ENCODE measurements around the gene EEF1G.
"Not testable (repeated sequence)": the region's sequence is repeated elsewhere in the genome, so short reads cannot be mapped to it uniquely, and the experiment has no call there.

Gene EEF1G

DNA sequence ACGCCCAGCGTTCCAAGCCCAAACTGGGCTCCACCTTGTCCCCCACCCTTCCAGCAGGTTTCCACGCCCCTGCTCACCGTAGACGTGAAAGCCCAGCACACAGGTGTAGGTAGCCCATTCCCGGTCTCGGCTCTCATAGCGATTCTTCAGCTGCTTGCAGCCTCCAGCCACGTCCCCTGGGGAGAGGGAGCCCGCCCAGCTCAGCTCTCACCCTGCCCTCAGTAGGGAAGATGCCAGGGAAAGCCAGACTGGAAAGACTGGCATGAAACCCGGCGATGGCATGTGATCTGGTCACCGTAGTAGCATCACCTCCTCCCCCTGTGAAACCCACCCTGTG lies 29.3 kb upstream of the EEF1G start:
- DNase-seq (ENCODE audit: low read depth), result no peak

- DNase-seq (ENCODE audit: low read depth), result no peak
These were observed 28.7 kb upstream of the EEF1G start for GRCh38 chr11:62602141-62603071.

- peak; percentile 98 for DNase-seq (ENCODE audit: low read depth)
These were observed 27.9 kb upstream of the EEF1G start, which contains the start of gene MTA2 for GRCh38 chr11:62601372-62602140. MTA2 (minus strand) TSS chr11:62601865; CDS start chr11:62601450, 415 bp downstream.

GRCh38 chr11:62601122-62601371 lies 27.4 kb upstream of the EEF1G start:
- DNase-seq (ENCODE audit: low read depth), result peak; percentile 29

GRCh38 chr11:62600367-62601121 lies 26.9 kb upstream of the EEF1G start:
- no peak for DNase-seq (ENCODE audit: low read depth)

GRCh38 chr11:62599901-62600300 lies 26.2 kb upstream of the EEF1G start:
- DNase-seq (ENCODE audit: low read depth), result no peak

DNA sequence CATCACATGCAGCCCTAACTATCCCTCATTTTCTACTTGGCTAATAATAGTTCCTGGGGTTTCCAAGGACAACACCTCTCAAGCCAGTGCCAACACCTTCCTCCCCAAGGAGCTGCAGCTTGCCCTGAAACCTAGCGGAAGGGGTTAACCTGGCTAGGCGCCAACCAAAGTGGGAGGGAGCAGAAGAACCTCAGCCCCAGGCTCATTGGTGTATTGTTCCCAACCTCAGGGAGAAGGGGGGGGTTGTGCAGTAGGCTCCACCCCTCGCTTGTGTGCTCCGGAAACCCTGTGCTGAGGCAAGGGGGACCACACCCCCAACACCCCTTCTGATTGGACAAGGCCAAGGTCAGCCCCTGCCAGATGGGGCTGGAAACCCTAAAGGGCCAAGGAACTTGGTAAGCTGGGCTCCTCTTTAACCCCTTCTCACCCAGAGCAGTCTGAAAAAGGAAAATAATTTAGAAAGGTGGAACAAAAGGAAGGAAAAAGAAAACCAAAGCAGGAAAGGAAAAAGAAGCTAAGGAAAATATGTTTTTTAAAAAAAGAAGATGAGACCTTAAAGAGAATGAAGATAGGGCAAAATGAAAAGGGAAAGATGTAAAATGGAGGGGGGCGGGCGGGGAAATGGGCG lies 25.5 kb upstream of the EEF1G start:
- DNase-seq (ENCODE audit: low read depth), result peak; percentile 94

GRCh38 chr11:62595124-62595523 lies 21.4 kb upstream of the EEF1G start:
- DNase-seq (ENCODE audit: low read depth), result no peak

GRCh38 chr11:62593434-62594044 lies 19.8 kb upstream of the EEF1G start:
- peak; percentile 70 for DNase-seq (ENCODE audit: low read depth)

DNA sequence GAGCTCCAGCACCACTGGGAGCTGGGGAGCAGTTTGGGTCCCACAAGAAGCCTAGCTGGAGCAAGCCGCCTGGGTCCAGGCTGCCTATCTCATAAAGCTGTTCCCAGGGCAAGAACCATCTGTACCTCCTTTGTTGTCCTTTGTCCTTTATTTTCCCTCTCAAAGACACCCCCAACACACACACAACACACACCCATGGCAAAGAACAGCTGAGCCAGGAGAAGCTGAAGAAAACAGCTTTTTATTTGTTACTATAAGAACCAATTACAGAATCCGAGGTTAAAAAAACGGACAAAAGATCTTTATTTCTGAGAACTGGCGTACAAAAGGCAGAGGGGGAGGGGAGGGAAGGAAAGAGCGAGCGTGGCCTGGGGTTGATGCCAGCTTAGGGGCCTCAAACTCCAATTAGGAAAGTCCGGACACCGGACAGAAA lies 19.3 kb upstream of the EEF1G start:
- DNase-seq (ENCODE audit: low read depth), result no peak

DNA sequence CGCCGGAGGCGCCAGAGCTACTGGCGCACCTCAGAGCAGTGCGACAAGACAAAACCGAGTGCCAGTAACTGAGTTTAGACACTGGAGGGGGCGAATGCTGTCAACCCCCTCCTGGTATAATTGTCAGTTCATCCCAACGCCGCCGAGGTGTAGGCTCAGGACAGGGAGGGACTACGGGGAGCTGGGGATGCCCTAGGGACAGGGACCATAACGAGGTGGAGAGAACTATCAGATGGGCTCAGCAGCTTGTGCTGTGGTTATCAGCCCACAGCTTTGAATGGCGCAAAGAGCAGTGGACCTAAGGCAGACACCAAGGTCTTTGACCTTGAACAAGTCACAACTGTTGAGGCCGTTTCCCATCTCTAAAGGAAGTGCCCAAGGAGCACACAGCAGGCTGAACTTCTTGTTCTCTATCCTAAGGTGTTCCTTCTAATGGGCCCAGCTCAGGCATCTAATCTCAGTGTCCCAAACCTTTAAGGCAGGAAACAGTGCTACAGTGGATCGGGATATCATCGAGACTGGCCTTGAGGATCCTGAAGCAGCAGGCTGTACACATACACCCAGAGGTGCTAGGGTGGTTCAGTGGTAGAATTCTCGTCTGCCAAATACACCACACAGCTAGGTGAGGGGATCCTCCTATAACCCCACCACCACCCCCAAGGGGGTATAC lies 18.6 kb upstream of the EEF1G start:
- no peak for DNase-seq (ENCODE audit: low read depth)

GRCh38 chr11:62591448-62592145 lies 17.9 kb upstream of the EEF1G start, which contains the start of gene TUT1:
TUT1 (minus strand) TSS chr11:62591523; CDS start chr11:62591485, 38 bp downstream.
- peak; percentile 92 for DNase-seq (ENCODE audit: low read depth)

GRCh38 chr11:62588966-62589637 lies 15.4 kb upstream of the EEF1G start:
- DNase-seq (ENCODE audit: low read depth), result no peak

GRCh38 chr11:62585356-62585755 lies 11.7 kb upstream of the EEF1G start:
- not testable (repeated sequence) for DNase-seq (ENCODE audit: low read depth)

DNA sequence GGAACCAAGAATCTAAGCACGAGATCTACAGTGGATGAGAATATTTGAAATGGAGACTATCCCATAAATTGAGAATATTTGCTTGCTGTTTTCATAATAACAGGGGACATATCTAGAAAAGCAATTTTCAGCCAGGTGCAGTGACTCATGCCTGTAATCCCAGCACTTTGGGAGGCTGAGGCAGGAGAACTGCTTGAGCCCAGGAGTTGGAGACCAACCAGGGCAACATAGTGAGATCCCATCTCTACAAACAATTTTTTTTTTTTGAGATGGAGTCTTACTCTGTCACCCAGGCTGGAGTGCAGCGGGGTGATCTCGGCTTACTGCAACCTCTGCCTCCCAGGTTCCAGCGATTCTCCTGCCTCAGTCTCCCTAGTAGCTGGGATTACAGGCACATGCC lies 8.0 kb upstream of the EEF1G start:
- DNase-seq (ENCODE audit: low read depth), result not testable (repeated sequence)

- no peak for DNase-seq (ENCODE audit: low read depth)
These were observed 7.4 kb upstream of the EEF1G start for GRCh38 chr11:62580959-62581715.

DNA sequence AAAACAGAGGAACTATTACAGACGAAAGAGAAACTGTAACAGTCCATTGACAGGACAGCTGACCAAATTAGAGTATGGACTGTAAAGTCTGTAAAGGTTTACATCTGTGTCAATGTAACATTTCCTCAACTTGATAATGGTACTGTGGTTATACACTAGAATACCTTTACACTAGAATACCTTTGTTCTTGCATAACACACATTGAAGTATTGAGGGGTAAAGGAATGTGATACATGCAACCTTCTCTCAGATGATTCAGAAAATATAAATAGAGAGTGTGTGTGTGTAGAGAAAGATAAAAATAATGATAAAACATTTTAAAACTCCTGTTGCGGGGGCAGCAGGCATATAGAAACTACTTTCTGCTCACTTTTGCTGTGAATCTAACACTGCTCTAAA lies 5.6 kb upstream of the EEF1G start:
- DNase-seq (ENCODE audit: low read depth), result no peak

DNA sequence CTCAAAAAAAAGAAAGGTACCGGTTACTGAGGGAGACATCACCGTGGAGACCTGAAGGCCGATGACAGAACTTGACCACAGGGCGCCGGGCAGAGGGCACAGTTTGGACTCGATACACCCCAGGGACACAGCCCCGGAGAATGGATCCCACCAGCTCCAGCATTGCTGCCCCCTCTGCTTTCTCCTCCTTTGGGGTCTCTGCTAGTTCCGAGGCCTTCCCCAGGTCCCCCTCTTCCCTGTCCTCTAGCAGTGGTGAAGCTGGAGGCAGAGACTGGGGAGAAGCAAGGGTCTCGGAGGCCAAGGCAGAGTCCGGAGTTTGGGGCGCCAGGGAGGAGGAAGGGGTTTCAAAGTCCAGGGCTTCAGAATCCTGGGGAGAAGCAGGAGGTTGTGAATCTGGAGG lies 4.8 kb upstream of the EEF1G start:
- DNase-seq (ENCODE audit: low read depth), result no peak
